ENCODE data around the gene GNMT. TPM values are rescaled to one million over a fixed set of nuclear protein-coding genes. Genes with fewer than 3 reads are reported as not detected.

The GNMT gene
- total and polyA plus RNA-seq, 9 of the 15 experiments (the other 6 are each of a cell fraction or from before 2014, with no cell fraction given), result 0.11 to 0.29 (median 0.15) TPM; not detected in 6

DNA sequence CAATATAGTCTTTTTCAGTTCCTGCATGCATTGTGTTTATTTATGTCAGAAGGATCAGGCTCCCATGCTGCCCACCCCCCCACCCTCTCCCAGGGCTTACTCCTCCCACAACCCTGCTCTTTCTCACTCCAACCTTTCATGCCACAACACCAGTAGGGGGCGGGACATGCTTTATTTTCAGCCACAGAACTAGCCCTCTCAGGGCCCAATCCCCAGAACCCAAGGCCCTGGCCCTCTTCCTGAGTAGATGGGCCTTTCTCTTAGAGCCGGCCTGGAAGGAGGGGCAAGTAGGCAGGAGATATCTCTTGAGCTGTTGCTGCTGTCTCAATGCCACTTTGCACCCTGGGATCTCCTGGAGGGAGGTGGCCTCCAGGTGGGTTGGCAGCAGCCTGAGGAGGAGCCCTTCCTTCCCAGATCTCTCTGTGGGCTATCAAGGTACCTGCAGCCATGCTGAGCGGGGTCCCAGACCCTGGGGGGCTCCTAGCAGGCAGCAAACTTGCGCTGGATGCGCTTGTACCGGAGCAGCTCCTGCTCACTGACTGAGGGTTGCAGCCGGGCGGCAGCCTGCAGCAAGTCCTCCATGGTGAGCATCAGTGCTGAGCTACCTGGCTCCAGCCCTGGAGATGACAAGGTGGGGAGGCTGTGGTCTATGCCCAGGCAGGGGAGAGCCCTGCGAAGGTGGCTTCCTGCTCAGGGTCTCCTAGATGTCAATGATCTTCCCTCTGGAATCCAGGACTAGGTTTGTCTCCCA lies 3.5 kb downstream of the GNMT start (continued):
- TF ChIP-seq ZBTB7A (IDR thresholded peaks at IDR 0.05; ENCODE audit: borderline replicate concordance, control insufficient read depth, low read depth, low read length) (peak; percentile 16; the same call in 1 of the 2 replicates), THRB (CRISPR knock-in tag; conservative IDR thresholded peaks at IDR 0.05) (no peak), POLR2AphosphoS5 (IDR thresholded peaks at IDR 0.05; ENCODE audit: control insufficient read depth, insufficient read depth, low read depth, low read length) (no peak), SOX6 (IDR thresholded peaks at IDR 0.05) (no peak), GABPB1 (CRISPR knock-in tag; IDR thresholded peaks at IDR 0.05) (0 out of 2 replicates have a peak, but pooled peaks have one; percentile 25), FOXK2 (conservative IDR thresholded peaks at IDR 0.05 in 1 of 2, IDR thresholded peaks at IDR 0.05 in 1 of 2; ENCODE audit: low read depth in 2 of 2) (no peak), MAZ (CRISPR knock-in tag; conservative IDR thresholded peaks at IDR 0.05 in 1 of 2, IDR thresholded peaks at IDR 0.05 in 1 of 2) (peak in 1 of 2 experiments; percentile 69; a peak in 2 of 4 replicates), GABPA (tag; conservative IDR thresholded peaks at IDR 0.05; ENCODE audit: low read depth) (no peak), ZNF586 (CRISPR knock-in tag; conservative IDR thresholded peaks at IDR 0.05) (no peak), CTCFL (IDR thresholded peaks at IDR 0.05; ENCODE audit: borderline replicate concordance, insufficient read depth, low read depth, low read length, poor library complexity, severe bottlenecking) (peak; percentile 61), ZNF75A (CRISPR knock-in tag; IDR thresholded peaks at IDR 0.05) (no peak), SMARCE1 (IDR thresholded peaks at IDR 0.05) (no peak), MAFK (IDR thresholded peaks at IDR 0.05; ENCODE audit: low read length) (no peak), ILK (tag; IDR thresholded peaks at IDR 0.05; ENCODE audit: borderline replicate concordance, low read depth) (no peak), HDAC3 (IDR thresholded peaks at IDR 0.05; ENCODE audit: borderline replicate concordance, partially characterized antibody) (no peak), ILF3 (IDR thresholded peaks at IDR 0.05; ENCODE audit: borderline replicate concordance) (no peak)
- TF ChIP-seq, protein P1, sequence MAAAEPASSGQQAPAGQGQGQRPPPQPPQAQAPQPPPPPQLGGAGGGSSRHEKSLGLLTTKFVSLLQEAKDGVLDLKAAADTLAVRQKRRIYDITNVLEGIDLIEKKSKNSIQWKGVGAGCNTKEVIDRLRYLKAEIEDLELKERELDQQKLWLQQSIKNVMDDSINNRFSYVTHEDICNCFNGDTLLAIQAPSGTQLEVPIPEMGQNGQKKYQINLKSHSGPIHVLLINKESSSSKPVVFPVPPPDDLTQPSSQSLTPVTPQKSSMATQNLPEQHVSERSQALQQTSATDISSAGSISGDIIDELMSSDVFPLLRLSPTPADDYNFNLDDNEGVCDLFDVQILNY (CRISPR knock-in tag; IDR thresholded peaks at IDR 0.05), result no peak
- TF ChIP-seq, protein P2, sequence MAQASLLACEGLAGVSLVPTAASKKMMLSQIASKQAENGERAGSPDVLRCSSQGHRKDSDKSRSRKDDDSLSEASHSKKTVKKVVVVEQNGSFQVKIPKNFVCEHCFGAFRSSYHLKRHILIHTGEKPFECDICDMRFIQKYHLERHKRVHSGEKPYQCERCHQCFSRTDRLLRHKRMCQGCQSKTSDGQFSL (CRISPR knock-in tag; IDR thresholded peaks at IDR 0.05), result peak; percentile 11; the same call in 1 of the 2 replicates
- TF ChIP-seq, protein P2 (tag; IDR thresholded peaks at IDR 0.05), result peak in 1 of 2 experiments; percentile 12; a peak in 2 of 4 replicates
- TF ChIP-seq, protein P3, sequence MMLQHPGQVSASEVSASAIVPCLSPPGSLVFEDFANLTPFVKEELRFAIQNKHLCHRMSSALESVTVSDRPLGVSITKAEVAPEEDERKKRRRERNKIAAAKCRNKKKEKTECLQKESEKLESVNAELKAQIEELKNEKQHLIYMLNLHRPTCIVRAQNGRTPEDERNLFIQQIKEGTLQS (IDR thresholded peaks at IDR 0.05), result no peak
- TF ChIP-seq, protein P3 (CRISPR knock-in tag; conservative IDR thresholded peaks at IDR 0.05), result no peak

All from K562 (cell line).